ENCODE data around the gene LHX4.
A peak's percentile ranks its signal among the peaks of the same experiment; 100 is the strongest.

The LHX4 gene

DNA sequence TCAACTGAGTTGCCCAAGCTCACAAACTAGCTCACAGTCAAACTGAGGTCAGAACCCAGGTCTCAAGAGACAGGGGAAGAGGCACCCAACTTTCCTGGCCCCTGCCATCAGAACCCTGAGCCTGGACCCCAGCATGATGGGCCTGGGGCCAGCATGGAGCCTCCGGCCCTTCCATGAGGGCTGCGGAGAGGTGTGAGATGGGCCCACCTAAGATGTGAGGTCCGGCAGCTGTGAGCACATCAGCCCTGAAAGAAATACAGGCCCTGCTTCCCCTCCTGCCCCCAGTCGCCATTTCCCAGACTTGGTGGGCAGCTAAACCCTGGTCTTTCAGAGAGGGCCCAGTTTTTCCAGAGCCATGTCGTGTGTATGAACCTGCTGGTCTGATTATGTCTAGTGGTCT, 44.8 kb upstream of the LHX4 start:
- H3K27ac ChIP-seq = no peak overlapping the region
- no peak for TF ChIP-seq ZFX (IDR thresholded peaks at IDR 0.05; ENCODE audit: borderline replicate concordance)

DNA sequence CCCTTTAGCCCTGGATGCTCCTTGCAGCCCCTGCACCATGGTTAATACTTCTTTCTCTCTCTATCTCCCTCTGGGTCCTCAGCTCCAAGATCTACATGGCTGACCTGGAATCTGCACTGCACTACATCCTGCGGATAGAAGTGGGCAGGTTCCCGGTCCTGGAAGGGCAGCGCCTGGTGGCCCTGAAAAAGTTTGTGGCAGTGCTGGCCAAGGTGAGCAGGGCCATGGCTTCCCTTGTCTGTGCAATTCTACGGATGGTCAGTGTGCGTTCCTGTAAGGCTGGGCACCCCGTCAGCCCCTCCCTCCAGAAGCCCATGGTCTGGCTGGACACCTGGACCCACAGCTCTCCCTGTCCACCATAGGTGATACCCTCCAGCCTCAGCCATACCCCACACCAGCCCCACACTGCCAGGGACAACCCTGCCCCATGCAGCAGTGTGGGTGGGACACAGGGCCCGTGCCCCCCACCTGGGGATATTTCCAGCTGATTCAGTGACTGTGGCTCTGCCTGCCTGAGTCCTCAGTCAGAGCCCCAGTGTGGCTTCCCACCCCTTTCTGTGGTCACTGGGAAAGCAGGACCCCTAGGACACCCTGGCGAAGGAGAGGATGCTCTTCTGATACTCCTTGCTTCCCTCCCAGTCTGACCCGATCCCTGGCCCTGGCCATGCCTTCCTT, 44.0 kb upstream of the LHX4 start:
- H3K27ac ChIP-seq = no peak overlapping the region
- TF ChIP-seq, protein P1, sequence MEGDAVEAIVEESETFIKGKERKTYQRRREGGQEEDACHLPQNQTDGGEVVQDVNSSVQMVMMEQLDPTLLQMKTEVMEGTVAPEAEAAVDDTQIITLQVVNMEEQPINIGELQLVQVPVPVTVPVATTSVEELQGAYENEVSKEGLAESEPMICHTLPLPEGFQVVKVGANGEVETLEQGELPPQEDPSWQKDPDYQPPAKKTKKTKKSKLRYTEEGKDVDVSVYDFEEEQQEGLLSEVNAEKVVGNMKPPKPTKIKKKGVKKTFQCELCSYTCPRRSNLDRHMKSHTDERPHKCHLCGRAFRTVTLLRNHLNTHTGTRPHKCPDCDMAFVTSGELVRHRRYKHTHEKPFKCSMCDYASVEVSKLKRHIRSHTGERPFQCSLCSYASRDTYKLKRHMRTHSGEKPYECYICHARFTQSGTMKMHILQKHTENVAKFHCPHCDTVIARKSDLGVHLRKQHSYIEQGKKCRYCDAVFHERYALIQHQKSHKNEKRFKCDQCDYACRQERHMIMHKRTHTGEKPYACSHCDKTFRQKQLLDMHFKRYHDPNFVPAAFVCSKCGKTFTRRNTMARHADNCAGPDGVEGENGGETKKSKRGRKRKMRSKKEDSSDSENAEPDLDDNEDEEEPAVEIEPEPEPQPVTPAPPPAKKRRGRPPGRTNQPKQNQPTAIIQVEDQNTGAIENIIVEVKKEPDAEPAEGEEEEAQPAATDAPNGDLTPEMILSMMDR (IDR thresholded peaks at IDR 0.05) = no peak
- no peak for TF ChIP-seq ZFX (IDR thresholded peaks at IDR 0.05; ENCODE audit: borderline replicate concordance)

- H3K27ac ChIP-seq = no peak overlapping the region
- TF ChIP-seq, protein P1 (IDR thresholded peaks at IDR 0.05) = no peak
- no peak for TF ChIP-seq ZFX (IDR thresholded peaks at IDR 0.05; ENCODE audit: borderline replicate concordance)
These were observed 43.2 kb upstream of the LHX4 start for GRCh38 chr1:180186831-180187230.

GRCh38 chr1:180187626-180188025, 42.4 kb upstream of the LHX4 start:
- no peak overlapping the region for H3K27ac ChIP-seq
- TF ChIP-seq, protein P1 (IDR thresholded peaks at IDR 0.05) = no peak
- no peak for TF ChIP-seq ZFX (IDR thresholded peaks at IDR 0.05; ENCODE audit: borderline replicate concordance)

DNA sequence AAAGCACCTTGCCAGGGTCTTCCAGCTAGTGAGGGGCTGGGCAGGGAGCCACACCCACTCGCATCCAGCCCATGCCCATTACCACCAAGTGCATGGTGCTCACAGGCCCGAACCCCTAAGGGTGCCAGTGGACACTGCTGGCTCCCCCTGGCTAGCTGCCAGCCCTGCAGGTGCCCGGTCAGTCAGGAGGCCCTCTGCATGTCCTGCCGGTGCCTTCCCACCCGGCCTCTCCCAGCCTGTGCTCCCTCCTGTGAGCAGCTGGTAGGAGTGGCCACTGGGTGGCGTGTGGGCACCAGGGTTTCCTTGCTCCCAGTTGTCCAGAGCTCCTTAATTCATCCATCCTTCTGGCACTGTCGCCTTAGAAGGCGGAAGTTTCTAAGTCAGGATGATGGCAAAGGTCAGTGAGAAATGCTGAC, 42.0 kb upstream of the LHX4 start:
- TF ChIP-seq, protein P1 (IDR thresholded peaks at IDR 0.05) = peak; percentile 97
- no peak for TF ChIP-seq ZFX (IDR thresholded peaks at IDR 0.05; ENCODE audit: borderline replicate concordance)
- no peak overlapping the region for H3K27ac ChIP-seq

GRCh38 chr1:180188684-180189175, 41.3 kb upstream of the LHX4 start:
- TF ChIP-seq ZFX (IDR thresholded peaks at IDR 0.05; ENCODE audit: borderline replicate concordance) = no peak
- TF ChIP-seq, protein P1 (IDR thresholded peaks at IDR 0.05) = no peak
- H3K27ac ChIP-seq = no peak overlapping the region

DNA sequence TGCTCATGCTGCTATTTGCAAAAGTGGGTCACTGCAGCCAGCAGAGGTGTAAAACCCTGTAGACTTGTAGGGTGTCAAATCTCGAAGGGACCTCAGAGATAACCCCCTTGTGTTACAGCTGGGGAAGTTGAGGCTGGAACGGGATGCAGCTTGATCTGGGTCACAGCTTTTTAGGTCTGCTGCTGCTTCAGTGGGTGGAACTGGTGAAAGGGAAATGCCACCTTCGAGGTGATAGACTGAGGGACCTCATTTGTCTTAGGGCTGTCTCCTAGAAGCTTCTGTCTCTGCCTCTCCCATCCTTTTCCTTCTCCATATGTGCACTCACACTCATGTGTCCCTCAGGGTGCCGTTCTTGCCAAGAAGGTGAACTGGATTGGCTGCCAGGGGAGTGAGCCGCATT, 40.0 kb upstream of the LHX4 start:
- TF ChIP-seq, protein P1 (IDR thresholded peaks at IDR 0.05) = no peak
- no peak for TF ChIP-seq ZFX (IDR thresholded peaks at IDR 0.05; ENCODE audit: borderline replicate concordance)
- no peak overlapping the region for H3K27ac ChIP-seq

DNA sequence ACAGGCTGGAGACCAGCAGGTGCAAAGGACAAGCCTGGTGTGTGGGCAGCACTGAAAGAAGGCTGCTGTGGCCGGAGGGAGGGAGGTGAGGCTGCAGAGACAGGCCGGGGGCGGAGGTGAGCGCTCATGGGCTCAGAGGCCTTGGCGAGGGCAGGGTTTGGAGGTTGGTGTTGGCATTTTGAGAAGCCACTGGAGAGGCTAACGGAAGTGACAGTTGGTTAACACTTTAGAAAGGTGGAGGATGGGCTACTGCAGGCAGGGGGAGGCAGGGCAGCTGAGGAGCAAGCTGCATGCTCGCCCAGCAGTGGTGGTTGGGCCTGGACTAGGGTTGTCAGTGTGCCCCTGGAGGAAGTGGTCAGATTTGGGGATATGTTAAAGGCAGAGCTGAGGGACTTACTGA, 37.9 kb upstream of the LHX4 start:
- H3K27ac ChIP-seq = no peak overlapping the region
- no peak for TF ChIP-seq ZFX (IDR thresholded peaks at IDR 0.05; ENCODE audit: borderline replicate concordance)
- TF ChIP-seq, protein P1 (IDR thresholded peaks at IDR 0.05) = no peak
